Tibial artery (tissue), 4 donors: Measurements from ENCODE around the gene HSD17B11.

Source experiments
- DNase-seq, 2 donors: peaks; one replicate each; pipeline ENCODE4 v3.0.0-alpha.2; 2019
- H3K27ac ChIP-seq, 2 donors: fragments of 200-600 bp; sonication (generic) in 1 of 2; 1 replicate in 1 of 2; 2 replicates in 1 of 2; pipeline ENCODE4 v1.5.1; 2018 to 2019; ENCODE audit warnings: mild to moderate bottlenecking in 1 of 2
- H3K27me3 ChIP-seq, 2 donors: fragments of 200-600 bp; sonication (generic) in 1 of 2; one replicate each; pipeline versions ENCODE4 v1.5.1 to v1.6.0; 2016 to 2019
- H3K36me3 ChIP-seq, 3 donors: fragments of 200-600 bp; sonication (generic) in 2 of 3; one replicate each; pipeline ENCODE4 v1.5.1; 2016 to 2019; ENCODE audit warnings: mild to moderate bottlenecking in 2 of 3
- H3K4me1 ChIP-seq, 4 donors: fragments of 200-600 bp; sonication (generic) in 2 of 4; 1 replicate in 3 of 4; 2 replicates in 1 of 4; pipeline ENCODE4 v1.5.1; 2016 to 2019
- H3K4me3 ChIP-seq, 2 donors: fragments of 200-600 bp; sonication (generic) in 1 of 2; 1 replicate in 1 of 2; 2 replicates in 1 of 2; pipeline ENCODE4 v1.5.1; 2018 to 2019; ENCODE audit warnings: mild to moderate bottlenecking in 2 of 2
- H3K9me3 ChIP-seq, 3 donors: fragments of 200-600 bp; sonication (generic) in 1 of 3; one replicate each; pipeline ENCODE4 v1.5.1; 2016 to 2019
- intact Hi-C: fragments of 100-400 bp; cut with DNase I; formaldehyde crosslinking; loops from one replicate; pipeline ENCODE4 v1.15.0; 2023; ENCODE audit warnings: low total_unique reads
- TF ChIP-seq, protein P1 (sequence below), 2 experiments: fragments of 200-600 bp in 1 of 2; fragments of 450-650 bp in 1 of 2; IDR thresholded peaks; one replicate each; pipeline ENCODE4 v1.5.1; 2017 to 2019; ENCODE audit warnings: antibody characterized with exemption in 2 of 2, mild to moderate bottlenecking in 1 of 2, moderate library complexity in 1 of 2

The HSD17B11 gene, protein sequence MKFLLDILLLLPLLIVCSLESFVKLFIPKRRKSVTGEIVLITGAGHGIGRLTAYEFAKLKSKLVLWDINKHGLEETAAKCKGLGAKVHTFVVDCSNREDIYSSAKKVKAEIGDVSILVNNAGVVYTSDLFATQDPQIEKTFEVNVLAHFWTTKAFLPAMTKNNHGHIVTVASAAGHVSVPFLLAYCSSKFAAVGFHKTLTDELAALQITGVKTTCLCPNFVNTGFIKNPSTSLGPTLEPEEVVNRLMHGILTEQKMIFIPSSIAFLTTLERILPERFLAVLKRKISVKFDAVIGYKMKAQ

DNA sequence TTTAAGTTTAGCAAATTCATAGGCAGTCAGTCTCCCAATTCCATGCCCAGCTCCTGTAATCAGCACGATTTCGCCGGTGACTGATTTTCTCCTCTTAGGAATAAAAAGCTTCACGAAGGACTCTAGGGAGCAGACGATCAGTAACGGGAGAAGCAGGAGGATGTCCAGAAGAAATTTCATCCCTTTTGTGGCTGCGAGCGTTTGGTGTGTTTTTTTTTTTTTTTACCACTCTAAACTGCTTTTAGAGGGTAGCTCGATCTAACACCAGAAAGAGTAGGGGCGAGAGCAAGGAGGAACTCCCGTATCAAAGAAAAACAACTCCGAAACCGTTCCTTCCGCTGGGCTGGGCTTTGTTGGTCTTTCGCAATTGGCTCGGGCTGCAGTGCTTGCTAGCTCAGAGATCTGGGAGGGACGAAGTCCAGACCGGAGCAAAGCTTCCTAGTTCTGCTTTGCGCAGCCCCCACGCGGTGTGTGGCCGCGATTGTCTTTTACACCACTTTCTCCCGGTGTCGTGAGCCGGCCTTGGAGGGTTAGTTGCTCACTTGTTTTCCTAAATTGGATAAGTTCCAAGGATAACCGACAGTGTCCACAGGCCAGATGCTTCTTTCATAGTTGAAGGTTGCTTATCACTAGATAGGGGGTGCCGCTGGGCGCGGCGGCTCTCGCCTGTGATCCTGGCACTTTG is at the start of gene HSD17B11:
Gene HSD17B11 (minus strand): TSS at position 298 of the 685 bp plus-strand sequence. CDS start 118 bp downstream, at position 180.
- Histone ChIP-seq H3K9me3 (no peaks in the 10 kb centered on the region), H3K4me3 (peak within 1 kb of the TSS; percentile 74 to 79), H3K27me3 (no peaks in the 10 kb centered on the region), H3K4me1 (peaks cover 0 to 20% (median 12%) of the 10 kb centered on the region in 4 donors), H3K36me3 (no peaks in the 10 kb centered on the region), H3K27ac (peak within 1 kb of the TSS; percentile 92 to 95)
- peak; percentile 95 for DNase-seq
- TF ChIP-seq, protein P1, sequence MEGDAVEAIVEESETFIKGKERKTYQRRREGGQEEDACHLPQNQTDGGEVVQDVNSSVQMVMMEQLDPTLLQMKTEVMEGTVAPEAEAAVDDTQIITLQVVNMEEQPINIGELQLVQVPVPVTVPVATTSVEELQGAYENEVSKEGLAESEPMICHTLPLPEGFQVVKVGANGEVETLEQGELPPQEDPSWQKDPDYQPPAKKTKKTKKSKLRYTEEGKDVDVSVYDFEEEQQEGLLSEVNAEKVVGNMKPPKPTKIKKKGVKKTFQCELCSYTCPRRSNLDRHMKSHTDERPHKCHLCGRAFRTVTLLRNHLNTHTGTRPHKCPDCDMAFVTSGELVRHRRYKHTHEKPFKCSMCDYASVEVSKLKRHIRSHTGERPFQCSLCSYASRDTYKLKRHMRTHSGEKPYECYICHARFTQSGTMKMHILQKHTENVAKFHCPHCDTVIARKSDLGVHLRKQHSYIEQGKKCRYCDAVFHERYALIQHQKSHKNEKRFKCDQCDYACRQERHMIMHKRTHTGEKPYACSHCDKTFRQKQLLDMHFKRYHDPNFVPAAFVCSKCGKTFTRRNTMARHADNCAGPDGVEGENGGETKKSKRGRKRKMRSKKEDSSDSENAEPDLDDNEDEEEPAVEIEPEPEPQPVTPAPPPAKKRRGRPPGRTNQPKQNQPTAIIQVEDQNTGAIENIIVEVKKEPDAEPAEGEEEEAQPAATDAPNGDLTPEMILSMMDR (IDR thresholded peaks at IDR 0.05): peak in 1 of 2 experiments; percentile 27
- intact Hi-C loops: loop anchor here (2.0 kb wide), 1 partner anchor 32 kb away; the partner anchor contains the start of gene NUDT9

- Histone ChIP-seq H3K27ac (no peak overlapping the region), H3K4me1 (no peaks in the 10 kb centered on the region), H3K27me3 (no peaks in the 10 kb centered on the region), H3K4me3 (no peak overlapping the region), H3K9me3 (no peaks in the 10 kb centered on the region), H3K36me3 (peaks cover 7 to 11% (median 8%) of the 10 kb centered on the region in 3 donors)
- no peak for DNase-seq
- intact Hi-C loops: no loop called here
- TF ChIP-seq, protein P1 (IDR thresholded peaks at IDR 0.05): no peak
These were observed 42.4 kb upstream of the HSD17B11 start for GRCh38 chr4:87433342-87433741.

DNA sequence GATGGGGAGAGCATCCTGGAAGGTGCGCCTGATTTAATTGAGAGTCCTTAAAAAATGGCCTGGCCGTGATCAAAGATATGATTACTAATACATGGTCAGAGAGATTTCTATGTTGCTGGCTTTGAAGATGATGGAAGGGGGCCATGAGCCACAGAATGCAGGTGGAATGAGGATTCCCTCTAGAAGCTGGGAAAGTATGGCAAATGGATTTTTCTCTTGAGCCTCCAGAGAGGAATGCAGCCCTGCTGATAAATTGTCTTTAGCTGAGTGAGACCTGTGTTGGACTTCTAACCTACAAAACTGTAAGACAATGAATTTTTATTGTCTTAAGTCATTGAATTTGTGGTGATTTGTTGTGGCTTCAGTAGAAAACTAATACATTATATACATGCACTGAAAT is 39.0 kb upstream of the HSD17B11 start:
- Histone ChIP-seq H3K4me1 (peaks cover 0 to 4% (median under 1%) of the 10 kb centered on the region in 4 donors), H3K27ac (no peak overlapping the region), H3K9me3 (no peaks in the 10 kb centered on the region), H3K27me3 (no peaks in the 10 kb centered on the region), H3K36me3 (no peaks in the 10 kb centered on the region), H3K4me3 (no peak overlapping the region)
- no peak for DNase-seq
- TF ChIP-seq, protein P1 (IDR thresholded peaks at IDR 0.05): no peak
- intact Hi-C loops: no loop called here

DNA sequence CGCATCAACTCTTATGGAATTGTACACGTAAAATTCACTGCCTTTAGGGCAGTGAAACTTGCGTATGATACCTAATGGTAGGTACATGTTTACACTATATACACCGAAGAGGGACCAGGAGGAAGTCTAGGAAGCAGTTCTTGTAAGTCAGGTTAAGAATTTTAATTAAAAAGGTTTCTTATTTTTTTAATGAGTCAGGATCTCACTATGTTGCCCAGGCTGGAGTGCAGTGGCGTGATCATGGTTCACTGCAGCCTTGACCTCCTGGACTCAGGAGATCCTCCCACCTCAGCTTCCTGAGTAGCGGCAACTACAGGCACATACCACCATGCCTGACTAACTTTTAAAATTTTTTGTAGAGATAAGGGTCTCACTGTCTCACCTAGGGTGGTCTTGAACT is 38.0 kb upstream of the HSD17B11 start:
- TF ChIP-seq, protein P1 (IDR thresholded peaks at IDR 0.05): no peak
- Histone ChIP-seq H3K9me3 (no peaks in the 10 kb centered on the region), H3K4me3 (no peak overlapping the region), H3K36me3 (no peaks in the 10 kb centered on the region), H3K27me3 (no peaks in the 10 kb centered on the region), H3K27ac (no peak overlapping the region), H3K4me1 (peaks cover 0 to 15% (median 6%) of the 10 kb centered on the region in 4 donors)
- no peak for DNase-seq
- intact Hi-C loops: no loop called here

DNA sequence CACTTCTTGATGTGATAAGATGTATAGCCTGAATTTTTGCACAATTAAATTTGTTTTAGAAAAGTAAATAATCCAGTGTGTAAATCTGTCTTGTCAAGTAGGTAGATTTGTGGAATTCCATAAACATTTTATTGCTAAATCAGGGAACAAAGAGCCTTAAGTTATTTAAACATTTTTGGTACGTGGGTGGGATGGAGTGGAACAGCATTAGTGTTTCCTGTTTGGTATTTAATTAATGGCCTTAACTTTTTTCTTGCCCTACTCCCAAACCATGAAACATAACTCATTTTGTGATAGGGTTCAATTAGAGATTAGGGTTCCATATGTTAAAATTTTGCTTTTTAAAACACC is 36.5 kb upstream of the HSD17B11 start:
- H3K27me3 ChIP-seq: no peaks in the 10 kb centered on the region
- peaks cover 0 to 19% (median 10%) of the 10 kb centered on the region in 4 donors for H3K4me1 ChIP-seq
- DNase-seq: no peak
- no peaks in the 10 kb centered on the region for H3K36me3 ChIP-seq
- H3K27ac ChIP-seq: no peak overlapping the region
- H3K4me3 ChIP-seq: no peak overlapping the region
- TF ChIP-seq, protein P1 (IDR thresholded peaks at IDR 0.05): no peak
- H3K9me3 ChIP-seq: no peaks in the 10 kb centered on the region
- intact Hi-C loops: no loop called here
